GM19099 (cell line): ENCODE results near the gene CNRIP1.

Source experiments
- POLR2A ChIP-seq: IDR thresholded peaks from 3 replicates; pipeline ENCODE4 v1.6.1; 2011; ENCODE audit warnings: low read depth; ENCODE audit not compliant: insufficient read length; ENCODE audit errors: extremely low read depth

The CNRIP1 gene

DNA sequence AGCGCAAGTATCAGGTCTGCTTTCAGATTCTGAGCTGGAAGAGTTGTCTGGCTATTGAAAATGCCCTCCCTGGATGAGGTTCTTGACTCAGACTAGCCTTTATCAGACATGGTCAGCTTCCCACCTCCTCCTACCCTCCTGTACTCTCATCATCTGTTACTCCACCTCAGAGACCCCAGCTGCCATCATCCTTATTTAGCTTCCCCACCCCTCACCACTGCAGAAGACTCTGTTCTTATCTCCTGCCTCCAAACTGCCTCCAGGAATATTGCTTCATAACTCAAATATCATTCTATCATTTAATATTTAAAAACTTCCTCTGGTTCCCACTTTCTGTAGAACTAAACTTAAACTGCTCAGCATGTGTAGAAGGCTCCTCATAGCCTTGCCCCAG is 36.3 kb downstream of the CNRIP1 start:
- TF ChIP-seq POLR2A = no peak

DNA sequence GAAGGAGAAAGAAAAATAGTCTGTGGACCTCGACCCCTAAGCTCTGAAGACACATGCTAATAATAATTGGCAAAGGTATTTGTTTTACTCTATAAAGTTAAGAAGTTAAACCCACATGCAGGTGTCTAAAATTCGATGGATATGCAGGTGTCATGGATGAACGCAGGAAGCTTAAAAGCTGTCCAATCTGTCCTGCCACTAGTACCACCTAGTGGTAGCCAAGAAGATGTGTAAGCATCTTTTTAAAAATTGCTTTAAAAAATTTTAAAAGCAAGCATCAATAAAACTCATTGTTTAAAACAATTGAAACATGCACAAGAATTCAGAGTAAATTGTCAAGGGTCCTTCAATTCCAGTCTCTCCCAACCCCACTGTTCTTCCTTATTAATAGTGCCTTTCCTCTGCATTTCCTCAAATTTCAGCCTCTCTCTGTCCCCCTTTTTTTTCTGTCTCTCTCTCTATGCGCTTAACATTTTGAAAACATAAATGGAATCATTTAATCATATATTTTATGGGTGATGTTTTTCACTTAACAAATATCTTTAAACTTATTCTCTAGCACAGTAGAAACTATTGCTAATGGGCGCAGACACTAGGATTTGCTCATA is 36.8 kb downstream of the CNRIP1 start:
- no peak for TF ChIP-seq POLR2A

DNA sequence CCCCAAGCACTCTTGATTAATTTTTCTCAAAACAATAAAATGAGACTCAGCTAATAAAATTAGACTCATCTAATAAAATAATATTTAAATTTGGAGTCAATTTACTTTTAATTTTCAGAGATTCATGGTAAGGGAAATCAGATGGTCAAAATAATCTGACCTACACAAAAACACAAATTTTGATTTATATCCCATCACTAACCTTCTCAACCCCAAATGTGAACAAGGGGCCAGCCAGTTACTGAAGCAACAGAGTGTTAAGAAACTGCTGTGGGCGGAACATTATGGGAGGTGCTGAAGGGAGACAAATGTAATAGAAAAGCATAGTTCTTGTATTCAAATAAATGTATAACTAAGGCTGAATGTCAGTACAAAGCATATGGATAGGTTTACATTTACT is 39.0 kb downstream of the CNRIP1 start:
- no peak for TF ChIP-seq POLR2A

DNA sequence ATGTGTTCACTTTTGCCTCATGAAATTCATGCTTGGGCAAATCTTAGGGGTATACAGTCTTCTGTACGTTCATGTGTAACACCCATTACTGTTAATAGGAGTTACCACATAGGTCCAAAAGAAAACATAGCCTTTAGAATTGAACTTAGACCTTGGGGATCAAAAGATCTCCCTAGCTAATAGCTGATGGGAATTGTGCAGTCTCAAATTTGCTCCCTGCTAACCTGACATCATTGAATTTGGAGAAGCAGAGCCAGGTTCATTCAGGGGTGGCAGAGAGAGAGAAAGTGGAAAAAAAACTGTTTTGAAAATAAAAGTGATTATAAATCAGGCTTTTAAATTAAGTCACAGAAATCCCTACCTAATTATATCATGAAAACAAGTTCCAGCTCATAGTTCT is 39.4 kb downstream of the CNRIP1 start:
- TF ChIP-seq POLR2A = no peak

DNA sequence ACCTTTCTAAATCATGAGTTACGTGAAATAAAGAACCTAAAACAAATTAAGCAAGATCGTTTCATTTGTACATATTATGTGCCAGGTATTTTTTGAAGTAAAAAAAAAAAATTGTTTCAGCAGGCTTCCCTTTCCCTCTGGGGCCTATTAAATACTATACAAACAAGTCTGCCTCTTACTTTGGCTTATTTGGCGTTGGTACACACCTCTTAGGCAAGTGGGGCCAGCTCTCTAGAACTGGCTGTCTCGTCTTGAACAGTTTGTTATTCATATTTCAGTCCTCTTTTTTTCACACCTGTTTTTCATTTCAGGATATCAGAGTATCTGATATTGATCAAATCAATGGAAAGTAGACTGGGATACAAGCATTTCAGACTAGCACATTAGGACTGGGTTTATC is 40.1 kb downstream of the CNRIP1 start:
- TF ChIP-seq POLR2A = no peak

DNA sequence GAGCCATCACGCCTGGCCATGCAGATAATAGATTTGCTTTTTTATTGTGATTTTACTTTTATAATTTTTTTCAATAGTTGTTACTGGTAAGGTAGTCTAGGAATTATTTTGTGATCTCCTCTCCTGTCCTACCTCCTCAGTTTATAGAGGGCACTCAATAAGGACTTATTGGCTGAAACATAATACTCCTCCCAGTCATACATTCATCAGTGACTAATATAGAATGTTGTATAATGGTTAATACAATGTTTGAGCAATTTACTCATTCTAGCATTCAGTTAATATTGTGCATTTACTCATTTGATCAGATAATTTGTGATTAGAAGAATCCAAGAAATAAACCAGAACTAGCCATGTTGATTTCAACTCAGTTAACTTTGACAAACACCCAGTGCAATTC is 41.6 kb downstream of the CNRIP1 start:
- TF ChIP-seq POLR2A = no peak

DNA sequence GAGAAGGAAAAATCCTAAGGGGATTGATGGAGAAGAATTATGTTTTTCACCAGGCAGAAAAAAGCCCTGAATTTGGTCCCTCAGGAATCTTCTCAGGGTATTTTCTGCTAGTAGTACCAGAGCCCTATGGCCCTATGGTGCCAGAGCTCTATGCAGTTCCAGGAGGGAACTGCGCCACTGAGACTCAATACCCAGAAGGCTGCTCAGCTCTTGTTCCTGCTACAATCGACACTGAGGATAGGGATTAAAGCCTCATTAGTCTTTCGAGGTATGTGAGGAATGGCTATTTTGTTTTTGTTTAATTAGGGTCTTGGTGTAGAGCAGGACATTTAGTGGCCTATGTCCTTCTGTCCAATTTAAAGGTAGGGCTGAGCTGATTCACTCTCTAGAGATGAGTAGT is 45.7 kb downstream of the CNRIP1 start:
- no peak for TF ChIP-seq POLR2A

DNA sequence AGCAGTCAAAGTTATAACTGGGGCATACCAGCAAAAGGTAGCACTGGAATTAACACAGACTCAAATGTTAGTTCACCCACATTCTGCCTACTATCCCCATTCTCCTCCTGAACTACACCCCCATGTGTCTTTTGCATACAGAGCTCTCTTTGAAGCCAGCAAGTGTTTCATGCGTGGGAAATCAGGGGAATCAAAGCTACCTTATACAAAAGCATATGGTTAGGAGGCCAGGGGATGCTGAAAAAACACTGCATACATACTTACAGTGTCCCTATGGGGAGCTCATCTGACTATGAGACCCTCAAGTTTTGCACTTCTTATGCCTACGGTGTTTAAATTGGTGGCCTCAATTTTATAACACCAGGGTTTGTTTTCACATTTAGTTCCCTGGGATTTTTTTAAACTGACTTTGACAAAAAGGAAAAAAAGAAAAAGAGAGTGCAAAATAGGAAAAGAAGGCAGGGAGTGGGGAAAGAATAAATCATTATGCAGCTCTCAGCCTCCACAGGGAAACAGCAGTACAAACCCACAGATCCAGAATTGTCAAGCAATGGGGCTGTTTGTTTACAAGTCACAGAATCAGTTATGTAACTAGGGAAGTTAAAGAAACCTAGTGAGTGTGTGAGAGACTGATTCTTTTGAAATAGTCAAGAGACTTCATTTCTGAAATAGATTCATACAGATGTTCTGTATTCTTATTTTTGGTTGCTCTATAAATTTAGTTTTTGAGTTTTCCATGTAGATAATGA is 47.3 kb downstream of the CNRIP1 start:
- no peak for TF ChIP-seq POLR2A

DNA sequence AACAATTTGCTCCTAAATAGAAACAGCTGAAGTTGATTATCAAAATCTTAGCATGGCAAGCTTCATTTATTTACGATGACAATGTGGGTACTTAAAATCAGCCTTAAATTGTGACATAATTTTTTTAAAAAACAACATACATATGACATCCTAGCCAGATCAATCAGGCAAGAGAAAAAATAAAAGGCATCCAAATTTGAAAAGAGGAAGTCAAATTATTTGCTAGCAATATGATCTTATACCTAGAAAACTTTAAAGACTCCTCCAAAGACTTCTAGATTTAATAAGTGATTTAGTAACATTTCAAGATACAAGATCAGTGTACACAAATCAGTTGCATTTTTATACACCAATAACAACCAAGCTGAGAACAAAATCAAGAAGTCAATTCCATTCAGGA is 53.1 kb downstream of the CNRIP1 start:
- no peak for TF ChIP-seq POLR2A

DNA sequence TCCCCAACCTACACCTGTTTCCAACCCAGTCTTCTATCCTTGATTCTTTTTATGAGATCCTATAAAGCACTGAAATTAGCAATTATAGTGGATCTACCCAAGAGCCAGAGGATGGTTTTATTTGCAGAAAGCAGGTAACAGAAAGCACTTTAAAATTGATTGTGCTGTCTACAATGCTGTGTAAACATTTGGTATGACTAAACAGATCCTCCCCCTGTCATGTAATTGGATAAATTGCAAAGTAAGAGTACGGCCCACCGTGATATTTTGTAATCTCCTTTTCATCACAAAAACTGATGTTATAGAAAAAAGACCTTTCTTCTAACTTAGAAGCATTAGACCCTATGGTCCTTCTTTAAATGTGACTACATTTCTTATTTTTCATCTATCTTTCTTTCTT is 56.1 kb downstream of the CNRIP1 start:
- no peak for TF ChIP-seq POLR2A

DNA sequence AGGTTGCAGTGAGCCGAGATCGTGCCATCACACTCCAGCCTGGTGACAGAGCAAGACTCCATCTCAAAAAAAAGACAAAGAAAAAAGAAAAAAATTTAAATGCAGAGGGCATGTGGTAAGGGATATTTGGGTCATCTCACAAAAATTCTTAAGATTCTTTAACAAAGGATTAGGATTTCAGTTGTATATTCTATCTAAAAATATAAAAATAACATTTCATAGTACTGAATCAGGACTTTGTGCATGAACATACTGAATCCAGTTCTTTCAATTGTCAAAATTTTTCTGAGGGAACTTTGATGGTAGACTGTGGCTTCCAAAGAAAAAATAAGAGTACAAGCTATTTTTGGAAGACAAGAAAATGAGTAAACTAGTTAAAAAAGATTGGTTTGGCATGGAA is 60.9 kb downstream of the CNRIP1 start:
- TF ChIP-seq POLR2A = no peak

DNA sequence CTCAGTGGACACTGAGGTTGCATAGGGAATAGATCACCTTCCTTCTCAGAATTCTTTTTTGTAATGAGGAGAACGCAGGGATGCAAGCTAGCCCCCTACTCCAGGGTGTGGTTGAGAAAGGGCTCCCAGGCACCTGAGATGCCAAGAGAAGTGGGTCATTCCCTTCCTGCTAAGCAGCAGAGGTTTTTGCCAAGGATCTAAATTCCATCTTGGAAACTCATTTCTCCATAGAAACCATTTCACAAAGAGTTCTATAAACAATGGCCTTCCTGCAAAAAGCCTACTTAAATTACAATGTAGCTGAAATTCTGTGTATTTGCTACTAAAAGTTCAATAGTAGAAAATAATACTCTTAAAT is 63.7 kb downstream of the CNRIP1 start:
- no peak for TF ChIP-seq POLR2A

DNA sequence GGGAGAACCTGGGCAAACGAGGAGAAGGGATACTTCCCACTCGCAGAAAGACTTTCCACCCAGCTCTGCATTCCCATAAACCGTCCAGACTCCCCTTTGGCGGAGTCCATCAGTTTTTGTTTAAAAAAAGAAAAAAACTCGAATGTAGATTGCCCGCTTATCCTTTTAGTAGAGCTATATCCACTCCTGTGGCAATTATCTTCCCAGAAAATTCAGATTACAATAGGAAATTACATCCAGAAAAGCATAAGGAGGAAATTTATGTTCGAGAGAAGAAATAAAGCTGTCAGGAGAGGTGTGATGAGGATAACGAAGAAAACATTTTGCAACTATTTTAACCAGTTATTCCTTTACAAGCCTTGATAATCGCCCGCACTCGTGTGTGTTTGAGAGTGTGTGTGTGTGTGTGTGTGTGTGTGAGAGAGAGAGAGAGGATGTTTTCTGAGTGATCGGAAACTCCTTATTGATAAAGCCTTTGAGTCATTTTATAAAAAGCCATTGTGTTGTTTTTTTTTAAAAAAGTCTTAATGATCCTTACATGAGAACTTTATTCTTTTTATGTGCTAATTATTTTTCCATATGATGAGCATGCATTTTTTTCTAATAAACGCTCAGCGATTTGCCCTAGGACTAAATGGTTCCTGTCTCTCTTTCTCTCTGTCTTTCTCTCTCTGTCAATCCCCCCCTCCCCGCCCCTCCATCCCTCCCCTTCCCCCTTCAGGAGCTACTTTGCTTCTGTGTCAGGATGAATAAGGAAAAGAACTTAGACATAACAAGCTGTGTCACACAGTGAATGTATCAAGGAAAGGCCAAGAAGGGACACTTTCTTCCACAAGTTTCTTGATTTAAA is 66.3 kb downstream of the CNRIP1 start:
- TF ChIP-seq POLR2A = no peak

DNA sequence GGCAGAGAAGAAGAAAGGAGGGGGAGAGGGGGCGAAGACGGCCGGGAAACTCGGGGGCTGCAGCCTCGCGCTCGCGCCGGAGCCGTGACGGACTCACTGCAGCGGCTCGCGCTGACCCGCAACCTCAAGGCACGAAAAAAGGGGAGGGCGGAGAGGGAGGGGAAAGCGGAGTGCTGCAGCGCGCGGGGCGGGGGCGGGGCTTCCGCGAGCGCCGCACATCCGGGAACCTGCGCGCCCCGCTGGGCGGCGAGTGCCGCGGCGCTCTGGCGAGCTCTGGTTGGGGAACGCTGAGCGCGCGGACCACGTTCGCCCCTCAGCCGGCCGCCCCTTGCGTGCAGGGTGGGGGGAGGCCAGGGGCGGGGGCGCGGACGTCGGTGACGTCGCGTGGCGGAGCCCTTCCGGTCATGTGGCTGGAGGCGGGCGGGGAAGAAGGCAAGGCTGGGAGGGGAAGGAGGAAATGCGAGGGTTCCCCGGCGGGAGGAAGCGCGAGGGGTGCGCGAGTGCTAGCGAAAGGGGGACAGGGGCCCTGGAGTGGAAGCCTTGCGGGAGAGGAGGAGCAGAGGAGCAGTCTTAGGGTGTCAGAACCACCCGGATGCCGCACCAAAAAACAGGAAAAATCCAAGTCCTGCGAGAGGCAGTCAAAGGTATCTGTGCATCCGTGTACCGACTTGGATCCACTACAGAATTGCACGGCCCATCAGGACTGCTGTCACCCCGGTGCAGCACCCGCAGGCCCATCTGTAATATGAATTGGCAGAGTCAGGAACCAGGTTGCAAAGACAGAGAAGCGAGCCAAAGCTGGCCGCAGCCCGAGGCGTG is 67.1 kb downstream of the CNRIP1 start, which contains the start of gene PPP3R1:
Gene PPP3R1, minus strand, starts transcription at position 133 of the 819 bp plus-strand sequence. CDS start 405 bp downstream, outside the sequence.
- TF ChIP-seq POLR2A = peak; percentile 90

DNA sequence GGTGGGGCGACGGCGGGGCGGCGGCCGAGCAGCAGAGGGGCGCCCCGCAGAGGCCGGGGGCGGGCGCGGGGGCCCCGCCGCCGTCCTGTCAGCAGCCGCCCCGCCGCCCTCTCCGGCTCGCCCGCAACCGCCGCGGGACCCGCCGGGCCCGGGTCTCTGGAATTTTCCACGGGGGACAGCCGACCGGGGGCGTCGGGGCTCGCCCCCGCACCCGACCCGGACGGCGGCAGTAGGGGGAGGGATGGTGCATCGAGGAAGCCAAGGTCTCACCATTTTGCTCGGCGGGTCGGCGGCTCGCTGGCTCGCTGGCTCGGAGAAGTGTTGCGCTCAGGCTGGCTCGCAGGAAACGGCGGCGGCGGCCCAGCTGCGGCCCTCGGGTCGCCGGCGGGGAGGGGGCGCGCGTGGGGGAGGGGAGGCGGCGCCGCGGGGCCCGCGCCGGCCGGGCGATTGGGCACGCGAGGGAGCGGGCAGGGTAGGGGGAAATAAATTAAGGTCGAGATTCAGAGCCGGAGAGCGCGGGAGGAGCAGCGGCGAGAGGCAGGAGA is 67.8 kb downstream of the CNRIP1 start:
- no peak for TF ChIP-seq POLR2A
